ENCODE measurements around the gene C6orf89. TPM values are rescaled to one million over a fixed set of nuclear protein-coding genes. Genes with fewer than 3 reads are reported as not detected.

The C6orf89 gene
- total and polyA plus RNA-seq, 2 experiments from 2014 or later: 73.8 to 84.0 TPM

GRCh38 chr6:36956446-36956820, 70.7 kb downstream of the C6orf89 start:
- Histone ChIP-seq H3K36me3 (ENCODE audit: low read depth) (no peaks in the 10 kb centered on the region), H3K9me2 (ENCODE audit: insufficient read depth) (no peaks in the 10 kb centered on the region), H3K4me1 (ENCODE audit: insufficient read depth) (peaks cover 20% of the 10 kb centered on the region), H2AFZ (no peak overlapping the region), H3K9me3 (ENCODE audit: low read depth) (no peaks in the 10 kb centered on the region), H3K4me2 (ENCODE audit: unreplicated experiment) (no peak overlapping the region), H3K9ac (no peak overlapping the region), H3K27ac (no peak overlapping the region), H3F3A (ENCODE audit: insufficient read depth) (peaks cover 11% of the 10 kb centered on the region), H3K4me3 (no peak overlapping the region), H3K79me2 (ENCODE audit: insufficient read depth) (no peaks in the 10 kb centered on the region), H3K27me3 (replicated peaks; ENCODE audit: insufficient read depth) (no peaks in the 10 kb centered on the region), H4K20me1 (ENCODE audit: insufficient read depth) (no peaks in the 10 kb centered on the region)
- in situ Hi-C loops (cut with MboI): no loop called here
- no peak for DNase-seq
- TF ChIP-seq EZH2phosphoT487 (IDR thresholded peaks at IDR 0.05; ENCODE audit: insufficient read depth, low read depth) (no peak), EZH2 (IDR thresholded peaks at IDR 0.05; ENCODE audit: insufficient read depth, poor library complexity, severe bottlenecking) (no peak)

DNA sequence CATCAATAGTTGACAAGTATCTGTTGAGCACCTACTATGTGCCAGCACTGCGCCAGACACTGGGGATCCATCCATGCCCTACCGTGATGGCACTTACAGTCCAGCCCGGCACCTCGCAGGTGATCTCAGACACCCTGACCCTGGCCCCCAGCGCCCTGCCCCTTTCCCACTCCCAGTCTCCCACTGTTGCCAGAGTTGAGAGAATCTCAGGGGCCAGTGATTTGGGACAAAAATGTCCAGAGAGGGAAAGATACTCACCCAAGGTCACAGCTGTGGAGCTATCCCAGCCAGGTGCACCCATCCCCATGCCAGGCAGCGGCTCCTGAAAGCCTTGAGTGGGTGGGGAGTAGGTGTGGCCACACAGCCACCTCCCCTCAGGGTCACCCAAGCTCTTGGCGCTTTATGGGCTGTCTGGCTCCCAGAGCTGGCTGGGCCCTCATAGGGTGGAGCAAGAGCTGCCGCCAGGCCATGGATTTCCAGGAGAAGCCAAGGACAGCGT, 72.1 kb downstream of the C6orf89 start:
- in situ Hi-C loops (cut with MboI): no loop called here
- no peak overlapping the region for H3K9ac ChIP-seq
- DNase-seq: no peak

GRCh38 chr6:36958775-36959554, 73.2 kb downstream of the C6orf89 start:
- no peaks in the 10 kb centered on the region for H3K36me3 ChIP-seq (ENCODE audit: low read depth)
- H3K4me3 ChIP-seq: no peak overlapping the region
- peaks cover 11% of the 10 kb centered on the region for H3F3A ChIP-seq (ENCODE audit: insufficient read depth)
- H3K9me2 ChIP-seq (ENCODE audit: insufficient read depth): no peaks in the 10 kb centered on the region
- 86 to 88% methylated on average over 30 to 44 of the region's 44 CpGs for WGBS, 2 experiments (ENCODE audit: low coverage in 1 of 2, low lambda C conversion rate in 2 of 2, missing lambda C conversion rate in 2 of 2)
- in situ Hi-C loops (cut with MboI): no loop called here
- H4K20me1 ChIP-seq (ENCODE audit: insufficient read depth): no peaks in the 10 kb centered on the region
- no peak overlapping the region for H3K9ac ChIP-seq
- no peaks in the 10 kb centered on the region for H3K9me3 ChIP-seq (ENCODE audit: low read depth)
- peaks cover 20% of the 10 kb centered on the region for H3K4me1 ChIP-seq (ENCODE audit: insufficient read depth)
- no peak overlapping the region for H3K4me2 ChIP-seq (ENCODE audit: unreplicated experiment)
- H3K79me2 ChIP-seq (ENCODE audit: insufficient read depth): no peaks in the 10 kb centered on the region
- no peak overlapping the region for H3K27ac ChIP-seq
- H2AFZ ChIP-seq: no peak overlapping the region
- no peak for DNase-seq
- TF ChIP-seq EZH2phosphoT487 (IDR thresholded peaks at IDR 0.05; ENCODE audit: insufficient read depth, low read depth): no peak
- TF ChIP-seq EZH2 (IDR thresholded peaks at IDR 0.05; ENCODE audit: insufficient read depth, poor library complexity, severe bottlenecking): no peak
- no peaks in the 10 kb centered on the region for H3K27me3 ChIP-seq (replicated peaks; ENCODE audit: insufficient read depth)

More for the DNA sequence above, 72.1 kb downstream of the C6orf89 start:
- Histone ChIP-seq H3K27me3 (replicated peaks; ENCODE audit: insufficient read depth) (no peaks in the 10 kb centered on the region), H2AFZ (no peak overlapping the region), H3K4me2 (ENCODE audit: unreplicated experiment) (no peak overlapping the region), H3K9me3 (ENCODE audit: low read depth) (no peaks in the 10 kb centered on the region), H3K4me1 (ENCODE audit: insufficient read depth) (peaks cover 20% of the 10 kb centered on the region), H4K20me1 (ENCODE audit: insufficient read depth) (no peaks in the 10 kb centered on the region), H3K27ac (no peak overlapping the region), H3K4me3 (no peak overlapping the region), H3F3A (ENCODE audit: insufficient read depth) (peaks cover 11% of the 10 kb centered on the region), H3K36me3 (ENCODE audit: low read depth) (no peaks in the 10 kb centered on the region), H3K9me2 (ENCODE audit: insufficient read depth) (no peaks in the 10 kb centered on the region), H3K79me2 (ENCODE audit: insufficient read depth) (no peaks in the 10 kb centered on the region)
- WGBS, 2 experiments (ENCODE audit: low coverage in 1 of 2, low lambda C conversion rate in 2 of 2, missing lambda C conversion rate in 2 of 2): 63 to 71% methylated on average over 9 of the region's 9 CpGs
- TF ChIP-seq EZH2 (IDR thresholded peaks at IDR 0.05; ENCODE audit: insufficient read depth, poor library complexity, severe bottlenecking) (no peak), EZH2phosphoT487 (IDR thresholded peaks at IDR 0.05; ENCODE audit: insufficient read depth, low read depth) (no peak)

DNA sequence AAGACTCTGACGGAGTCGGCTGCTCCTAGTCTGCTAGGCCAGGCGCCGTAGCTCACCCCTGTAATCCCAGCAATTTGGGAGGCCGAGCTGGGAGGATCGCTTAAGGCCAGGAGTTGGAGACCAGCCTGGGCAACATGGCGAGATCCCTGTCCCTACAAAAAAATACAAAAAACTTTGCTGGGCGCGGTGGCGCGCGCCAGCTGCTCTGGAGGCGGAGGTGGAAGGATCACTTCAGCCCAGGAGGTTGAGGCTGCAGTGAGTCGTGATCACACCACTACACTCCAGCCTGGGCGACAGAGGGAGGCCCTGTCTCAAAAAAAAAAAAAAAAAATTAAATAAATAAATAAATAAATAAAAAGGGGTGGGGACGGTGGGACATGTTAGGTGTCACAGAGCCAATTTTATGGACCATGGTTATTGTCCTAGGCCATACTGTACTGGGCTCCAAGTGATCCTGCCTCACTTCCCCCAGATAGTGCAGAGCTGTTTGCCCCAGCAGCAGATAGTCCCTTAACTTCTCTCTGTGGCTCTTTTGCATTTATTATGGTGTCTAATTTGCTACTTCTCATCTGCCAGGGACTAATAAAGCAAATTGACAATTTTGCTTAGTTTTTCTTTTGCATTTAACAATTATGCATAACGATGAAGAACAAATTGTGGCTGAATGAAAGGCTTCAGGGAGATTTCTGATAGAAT, 74.0 kb downstream of the C6orf89 start:
- Histone ChIP-seq H3K4me2 (ENCODE audit: unreplicated experiment) (no peak overlapping the region), H3K27ac (no peak overlapping the region), H4K20me1 (ENCODE audit: insufficient read depth) (no peaks in the 10 kb centered on the region), H3K9me2 (ENCODE audit: insufficient read depth) (no peaks in the 10 kb centered on the region), H2AFZ (no peak overlapping the region), H3K9ac (no peak overlapping the region), H3K4me1 (ENCODE audit: insufficient read depth) (peaks cover 20% of the 10 kb centered on the region), H3K9me3 (ENCODE audit: low read depth) (no peaks in the 10 kb centered on the region), H3K79me2 (ENCODE audit: insufficient read depth) (no peaks in the 10 kb centered on the region), H3K4me3 (no peak overlapping the region), H3F3A (ENCODE audit: insufficient read depth) (peaks cover 11% of the 10 kb centered on the region), H3K36me3 (ENCODE audit: low read depth) (no peaks in the 10 kb centered on the region), H3K27me3 (replicated peaks; ENCODE audit: insufficient read depth) (no peaks in the 10 kb centered on the region)
- no peak for TF ChIP-seq EZH2phosphoT487 (IDR thresholded peaks at IDR 0.05; ENCODE audit: insufficient read depth, low read depth)
- no peak for TF ChIP-seq EZH2 (IDR thresholded peaks at IDR 0.05; ENCODE audit: insufficient read depth, poor library complexity, severe bottlenecking)
- 76 to 79% methylated on average over 17 of the region's 17 CpGs for WGBS, 2 experiments (ENCODE audit: low coverage in 1 of 2, low lambda C conversion rate in 2 of 2, missing lambda C conversion rate in 2 of 2)
- no peak for DNase-seq
- in situ Hi-C loops (cut with MboI): no loop called here
